K562 (cell line): ENCODE measurements around the gene ZNF324B. TPM values are rescaled to one million over a fixed set of nuclear protein-coding genes. Genes with fewer than 3 reads are reported as not detected.

Experiments
- HCFC1 ChIP-seq: IDR thresholded peaks from 2 replicates; pipeline ENCODE4 v1.6.1; 2012; ENCODE audit warnings: low read depth, low read length, improper control_type of control experiment
- MBD1 ChIP-seq: fragments of 250-450 bp; sonication (Bioruptor Pico); IDR thresholded peaks from 2 replicates; pipeline ENCODE4 v1.8.0; 2022; ENCODE audit warnings: inconsistent platforms
- RAD51 ChIP-seq: fragments of 450-650 bp; IDR thresholded peaks from 2 replicates; pipeline ENCODE4 v1.7.1; 2016; ENCODE audit warnings: low read depth, mild to moderate bottlenecking, borderline replicate concordance
- REST ChIP-seq, 2 experiments: fragments of 450-650 bp; formaldehyde crosslinking in 1 of 2; IDR thresholded peaks; 2 replicates each; pipeline versions ENCODE4 v1.4.0 to v1.6.1; 2014 to 2020; ENCODE audit warnings: mild to moderate bottlenecking in 2 of 2, borderline replicate concordance in 1 of 2, low read depth in 1 of 2
- TFE3 ChIP-seq: fragments of 450-650 bp; formaldehyde crosslinking; IDR thresholded peaks from 2 replicates; pipeline ENCODE4 v1.4.0; 2020; ENCODE audit warnings: mild to moderate bottlenecking, mixed read lengths
- ZFP1 ChIP-seq: fragments of 450-650 bp; formaldehyde crosslinking; IDR thresholded peaks from 2 replicates; pipeline ENCODE4 v1.4.0; 2020; ENCODE audit warnings: mild to moderate bottlenecking, mixed read lengths
- ZFPM2 ChIP-seq: fragments of 250-450 bp; sonication (Bioruptor Pico); IDR thresholded peaks from 2 replicates; pipeline ENCODE4 v1.5.1; 2022; ENCODE audit warnings: mild to moderate bottlenecking
- polyA plus RNA-seq, 8 experiments: library from polyadenylated mRNA; depleted of rRNA in 4 of 8; stranded (reverse) in 5 of 8; unstranded in 3 of 8; fragments of >200 nt; fragmentation: Nextera tagmentation in 2 of 8; fragmentation: Illumina TruSeq in 1 of 8; extraction: Ambion mirVana in 2 of 8; extraction: Trizol in 1 of 8; gene quantifications; 2 replicates each; pipeline versions ENCODE4 v1.2.1 to v1.2.3, GENCODE V29; 2011 to 2014; ENCODE audit warnings: inconsistent platforms in 1 of 8, missing spikeins in 1 of 8
- total RNA-seq, 7 experiments: library from RNA; depleted of rRNA in 6 of 7; stranded (reverse); fragments of >200 nt in 6 of 7; fragmentation: Illumina TruSeq in 2 of 7; extraction: Trizol in 2 of 7; gene quantifications; 2 replicates each; pipeline versions ENCODE4 v1.2.1 to v1.2.3, GENCODE V29; 2011 to 2021; ENCODE audit warnings: low replicate concordance in 1 of 7

Gene ZNF324B
- total and polyA plus RNA-seq, 9 of the 15 experiments (the other 6 are each of a cell fraction or from before 2014, with no cell fraction given) = 0.20 to 13.5 (median 5.7) TPM

- no peak for TF ChIP-seq REST (IDR thresholded peaks at IDR 0.05; ENCODE audit: borderline replicate concordance)
- no peak for TF ChIP-seq REST (CRISPR knock-in tag; IDR thresholded peaks at IDR 0.05; ENCODE audit: low read depth)
- no peak for TF ChIP-seq MBD1 (CRISPR knock-in tag)
- no peak for TF ChIP-seq RAD51
- no peak for TF ChIP-seq ZFPM2 (CRISPR knock-in tag)
- no peak for TF ChIP-seq ZFP1 (CRISPR knock-in tag)
- TF ChIP-seq HCFC1 = no peak
- TF ChIP-seq TFE3 (CRISPR knock-in tag) = no peak
Observed at GRCh38 chr19:58480831-58481230, 29.4 kb downstream of the ZNF324B start (continued).
